ENCODE data around the gene NEDD8. TPM values are rescaled to one million over a fixed set of nuclear protein-coding genes. Genes with fewer than 3 reads are reported as not detected.

NEDD8 gene
- total RNA-seq, 1 donor from 2014 or later: 131 TPM

- TF ChIP-seq CTCF (IDR thresholded peaks at IDR 0.05; ENCODE audit: insufficient read depth, low read length, severe bottlenecking): no peak
- FAIRE-seq (no peak), DNase-seq (ENCODE audit: low read depth) (no peak)
- Histone ChIP-seq H3K4me3 (ENCODE audit: low read depth, low read length) (no peak overlapping the region), H3K27me3 (ENCODE audit: control insufficient read depth, insufficient read depth, low read length) (no peaks in the 10 kb centered on the region), H3K36me3 (ENCODE audit: control insufficient read depth, insufficient read depth, low read length) (peaks cover 32% of the 10 kb centered on the region)
Observed at GRCh38 chr14:24185741-24186140, 46.4 kb downstream of the NEDD8 start.

- Histone ChIP-seq H3K4me3 (ENCODE audit: low read depth, low read length) (no peak overlapping the region), H3K36me3 (ENCODE audit: control insufficient read depth, insufficient read depth, low read length) (peaks cover 33% of the 10 kb centered on the region), H3K27me3 (ENCODE audit: control insufficient read depth, insufficient read depth, low read length) (no peaks in the 10 kb centered on the region)
- DNase-seq (ENCODE audit: low read depth): no peak
- no peak for TF ChIP-seq CTCF (IDR thresholded peaks at IDR 0.05; ENCODE audit: insufficient read depth, low read length, severe bottlenecking)
- no peak for FAIRE-seq
Observed at GRCh38 chr14:24185026-24185425, 47.1 kb downstream of the NEDD8 start.

GRCh38 chr14:24184104-24184970 lies 47.8 kb downstream of the NEDD8 start:
- Histone ChIP-seq H3K27me3 (ENCODE audit: control insufficient read depth, insufficient read depth, low read length) (no peaks in the 10 kb centered on the region), H3K36me3 (ENCODE audit: control insufficient read depth, insufficient read depth, low read length) (peaks cover 33% of the 10 kb centered on the region), H3K4me3 (ENCODE audit: low read depth, low read length) (no peak overlapping the region)
- no peak for FAIRE-seq
- no peak for TF ChIP-seq CTCF (IDR thresholded peaks at IDR 0.05; ENCODE audit: insufficient read depth, low read length, severe bottlenecking)
- DNase-seq (ENCODE audit: low read depth): no peak

GRCh38 chr14:24183014-24183481 lies 49.1 kb downstream of the NEDD8 start:
- Histone ChIP-seq H3K27me3 (ENCODE audit: control insufficient read depth, insufficient read depth, low read length) (no peaks in the 10 kb centered on the region), H3K36me3 (ENCODE audit: control insufficient read depth, insufficient read depth, low read length) (peaks cover 44% of the 10 kb centered on the region), H3K4me3 (ENCODE audit: low read depth, low read length) (no peak overlapping the region)
- FAIRE-seq: no peak
- TF ChIP-seq CTCF (IDR thresholded peaks at IDR 0.05; ENCODE audit: insufficient read depth, low read length, severe bottlenecking): no peak
- no peak for DNase-seq (ENCODE audit: low read depth)

- no peak for FAIRE-seq
- Histone ChIP-seq H3K27me3 (ENCODE audit: control insufficient read depth, insufficient read depth, low read length) (no peaks in the 10 kb centered on the region), H3K36me3 (ENCODE audit: control insufficient read depth, insufficient read depth, low read length) (peaks cover 44% of the 10 kb centered on the region), H3K4me3 (ENCODE audit: low read depth, low read length) (no peak overlapping the region)
- DNase-seq (ENCODE audit: low read depth): no peak
- TF ChIP-seq CTCF (IDR thresholded peaks at IDR 0.05; ENCODE audit: insufficient read depth, low read length, severe bottlenecking): no peak
Observed at GRCh38 chr14:24182110-24182882, 49.9 kb downstream of the NEDD8 start.
